Spinal cord (tissue), 10 donors: ENCODE measurements around the gene TM2D3. TPM values are rescaled to one million over a fixed set of nuclear protein-coding genes. Genes with fewer than 3 reads are reported as not detected.
A peak's percentile ranks its signal among the peaks of the same experiment; 100 is the strongest.

Experiments used
- DNase-seq, 6 donors: peaks; one replicate each; pipeline versions ENCODE4 v3.0.0 to v3.0.0-alpha.2; 2013 to 2015; ENCODE audit warnings: low spot score in 6 of 6, low read depth in 4 of 6
- H3K27ac ChIP-seq: one replicate; pipeline ENCODE4 v1.5.1; 2013; ENCODE audit warnings: low read depth, low read length, control low read depth
- H3K27me3 ChIP-seq: one replicate; pipeline ENCODE4 v1.6.1; 2013; ENCODE audit warnings: low read length; ENCODE audit not compliant: control insufficient read depth, insufficient read depth
- H3K36me3 ChIP-seq: one replicate; pipeline ENCODE4 v1.6.1; 2013; ENCODE audit warnings: low read length; ENCODE audit not compliant: control insufficient read depth, insufficient read depth
- H3K4me1 ChIP-seq: one replicate; pipeline ENCODE4 v1.6.1; 2013; ENCODE audit warnings: low read length; ENCODE audit not compliant: control insufficient read depth, insufficient read depth
- H3K4me3 ChIP-seq: one replicate; pipeline ENCODE4 v1.5.1; 2013; ENCODE audit warnings: low read depth, low read length, control low read depth
- H3K9me3 ChIP-seq: one replicate; pipeline ENCODE4 v1.6.1; 2013; ENCODE audit warnings: low read length; ENCODE audit not compliant: control insufficient read depth, insufficient read depth
- WGBS: methylation state at CpG from one replicate; pipeline ENCODE4 v1.1.5; 2013; ENCODE audit warnings: missing lambda C conversion rate; ENCODE audit not compliant: insufficient coverage; 5-methylcytosine and 5-hydroxymethylcytosine counted together
- polyA plus RNA-seq, 2 donors: library from polyadenylated mRNA; unstranded; fragments of 120-200 nt; gene quantifications; one replicate each; pipeline ENCODE4 v1.2.1, GENCODE V29; 2013; ENCODE audit not compliant: insufficient read length in 2 of 2
- total RNA-seq, 2 donors: library from RNA; depleted of rRNA in 1 of 2; stranded (reverse); fragments of 120-200 nt in 1 of 2; fragments of >200 nt in 1 of 2; gene quantifications; one replicate each; pipeline versions ENCODE4 v1.2.3 to v1.2.4, GENCODE V29; 2013 to 2014
- donor health status: healthy.

TM2D3 gene
- total and polyA plus RNA-seq, 4 donors = 61.6 to 124 (median 98.7) TPM

DNA sequence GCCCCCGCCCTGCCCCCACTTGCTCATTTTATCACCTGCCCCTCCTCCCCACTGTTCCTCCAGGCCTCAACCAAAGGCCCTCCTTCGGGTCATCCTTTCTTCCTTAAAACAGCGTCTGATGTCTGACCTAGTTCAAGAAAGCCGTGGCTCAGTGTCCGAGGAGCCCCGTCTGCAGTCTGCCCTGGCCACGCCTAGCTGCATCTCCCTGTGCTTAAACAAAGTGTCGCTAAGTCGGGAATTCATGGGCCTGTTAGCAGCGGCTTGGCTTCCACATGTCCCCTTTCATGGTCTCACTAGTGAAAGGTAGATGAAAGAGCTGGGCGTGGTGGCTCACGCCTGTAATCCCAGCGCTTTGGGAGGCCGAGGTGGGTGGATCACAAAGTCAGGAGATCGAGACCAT, 41.2 kb downstream of the TM2D3 start:
- Histone ChIP-seq H3K9me3 (no peaks in the 10 kb centered on the region), H3K27me3 (no peaks in the 10 kb centered on the region), H3K27ac (no peak overlapping the region), H3K4me1 (peaks cover 62% of the 10 kb centered on the region), H3K36me3 (no peaks in the 10 kb centered on the region), H3K4me3 (no peak overlapping the region)
- WGBS = 80% methylated on average over 15 of the region's 15 CpGs
- no peak for DNase-seq

DNA sequence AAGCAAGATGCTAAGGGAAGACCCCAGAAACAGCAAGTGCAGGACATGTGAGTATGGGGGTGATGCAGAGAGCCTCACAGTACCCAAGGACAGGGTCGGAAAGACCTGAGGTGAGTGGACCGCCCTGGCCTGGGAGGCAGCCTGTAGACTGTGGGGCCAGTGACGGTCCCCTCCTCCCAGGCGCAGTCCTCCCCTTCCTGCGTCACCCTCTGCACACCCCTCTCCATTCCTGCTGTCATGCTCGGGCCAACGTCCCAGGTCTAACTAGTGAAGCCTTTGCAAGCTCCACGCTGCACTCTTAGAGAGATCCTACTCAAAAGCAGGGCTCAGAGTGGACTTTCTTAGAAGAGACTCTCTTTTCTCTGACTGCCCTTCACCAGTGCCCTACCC, 41.6 kb downstream of the TM2D3 start:
- no peaks in the 10 kb centered on the region for H3K36me3 ChIP-seq
- no peaks in the 10 kb centered on the region for H3K27me3 ChIP-seq
- no peak overlapping the region for H3K27ac ChIP-seq
- DNase-seq = no peak
- no peaks in the 10 kb centered on the region for H3K9me3 ChIP-seq
- WGBS = 80% methylated on average over 5 of the region's 8 CpGs
- peaks cover 58% of the 10 kb centered on the region for H3K4me1 ChIP-seq
- H3K4me3 ChIP-seq = no peak overlapping the region

DNA sequence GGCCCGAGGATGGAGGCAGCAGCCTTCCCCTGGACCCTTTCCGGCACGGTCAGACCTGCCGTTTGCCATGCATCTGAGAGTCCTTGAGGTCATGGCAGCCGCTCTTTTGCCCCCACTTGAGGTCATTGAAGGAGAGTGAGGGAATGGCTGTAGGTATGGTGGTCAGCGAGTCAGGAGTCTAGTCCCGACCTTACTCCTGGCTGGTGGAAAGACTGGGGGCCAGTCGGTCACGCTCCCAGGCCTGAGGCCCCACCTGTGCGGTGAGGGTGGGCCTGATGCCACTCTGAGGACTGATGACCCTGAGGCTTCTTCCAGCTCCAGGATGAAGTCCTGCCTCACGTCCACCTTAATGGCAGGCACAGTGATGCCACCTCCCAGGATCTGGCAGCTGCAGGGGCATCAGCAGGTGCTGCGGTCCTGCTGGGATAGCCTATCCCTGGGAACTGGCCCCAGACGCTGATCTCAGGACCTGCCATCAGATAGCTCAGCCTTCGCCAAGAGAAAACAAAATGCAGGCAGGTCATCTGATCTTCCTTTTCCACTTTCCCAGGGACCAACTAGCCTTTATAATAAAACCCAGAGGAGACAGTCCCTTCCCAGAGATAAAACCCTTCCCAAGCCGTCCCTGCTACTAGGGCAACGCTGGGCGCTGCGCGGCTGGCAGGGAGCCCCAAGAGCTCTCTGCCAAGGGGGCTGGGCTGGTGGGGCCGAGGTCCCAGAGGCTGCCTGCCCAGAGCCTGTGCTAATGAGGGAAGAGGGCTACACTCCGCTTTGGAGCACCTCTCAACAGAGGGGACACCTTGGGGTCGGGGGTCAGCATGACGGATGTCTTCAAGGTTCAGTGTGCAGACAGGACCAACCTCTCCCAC, 42.2 kb downstream of the TM2D3 start:
- peak in 4 of 6 donors; percentile 18 to 74 (median 47) for DNase-seq
- H3K36me3 ChIP-seq = no peaks in the 10 kb centered on the region
- 66% methylated on average over 17 of the region's 23 CpGs for WGBS
- H3K4me3 ChIP-seq = no peak overlapping the region
- no peaks in the 10 kb centered on the region for H3K9me3 ChIP-seq
- peaks cover 51% of the 10 kb centered on the region for H3K4me1 ChIP-seq
- no peaks in the 10 kb centered on the region for H3K27me3 ChIP-seq
- H3K27ac ChIP-seq = no peak overlapping the region

DNA sequence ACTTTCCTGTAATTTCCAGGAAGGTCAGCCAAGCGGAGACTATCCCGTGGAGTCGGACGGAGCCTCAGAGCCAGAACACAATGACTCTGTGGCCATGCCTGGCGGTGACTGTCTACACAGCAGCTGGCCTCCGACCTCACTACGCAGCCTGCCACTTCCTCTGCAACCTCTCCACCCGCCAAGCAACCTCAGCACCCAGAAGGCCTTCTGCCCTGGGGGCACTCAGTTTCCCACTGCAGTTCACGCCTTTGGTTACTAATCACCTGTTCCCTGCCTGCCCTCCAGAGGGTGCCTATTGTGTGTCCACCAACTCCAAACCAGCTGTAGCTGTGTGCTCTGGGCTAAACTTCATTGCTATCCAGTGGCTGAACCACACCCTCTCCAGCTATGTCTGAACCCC, 44.0 kb downstream of the TM2D3 start:
- H3K36me3 ChIP-seq = no peaks in the 10 kb centered on the region
- no peaks in the 10 kb centered on the region for H3K9me3 ChIP-seq
- no peak overlapping the region for H3K4me3 ChIP-seq
- H3K27ac ChIP-seq = no peak overlapping the region
- no peaks in the 10 kb centered on the region for H3K27me3 ChIP-seq
- H3K4me1 ChIP-seq = peaks cover 34% of the 10 kb centered on the region
- WGBS = 78% methylated on average over 9 of the region's 9 CpGs
- DNase-seq = no peak

DNA sequence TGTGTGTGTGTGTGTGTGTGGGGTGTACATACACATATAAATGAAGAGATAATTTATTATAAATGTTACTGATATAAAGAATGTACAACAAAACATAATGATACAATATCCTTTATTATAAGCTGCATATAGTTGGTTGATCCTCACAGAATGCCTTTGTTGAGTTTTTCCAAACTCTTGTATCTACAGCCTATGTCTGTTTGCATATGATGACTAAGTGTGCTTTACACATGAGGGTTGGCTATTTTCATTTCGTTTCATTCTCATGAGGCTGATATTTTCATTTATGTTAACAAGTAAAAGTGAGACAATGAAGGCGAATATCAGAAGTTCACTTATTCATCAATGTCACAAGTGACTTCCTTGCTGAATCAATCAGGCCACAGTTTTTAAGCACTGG, 45.1 kb downstream of the TM2D3 start:
- Histone ChIP-seq H3K9me3 (no peaks in the 10 kb centered on the region), H3K4me3 (no peak overlapping the region), H3K36me3 (no peaks in the 10 kb centered on the region), H3K27me3 (no peaks in the 10 kb centered on the region), H3K27ac (no peak overlapping the region), H3K4me1 (peaks cover 23% of the 10 kb centered on the region)
- DNase-seq = no peak
- no CpG with 5 or more reads among the region's 2 CpGs for WGBS

DNA sequence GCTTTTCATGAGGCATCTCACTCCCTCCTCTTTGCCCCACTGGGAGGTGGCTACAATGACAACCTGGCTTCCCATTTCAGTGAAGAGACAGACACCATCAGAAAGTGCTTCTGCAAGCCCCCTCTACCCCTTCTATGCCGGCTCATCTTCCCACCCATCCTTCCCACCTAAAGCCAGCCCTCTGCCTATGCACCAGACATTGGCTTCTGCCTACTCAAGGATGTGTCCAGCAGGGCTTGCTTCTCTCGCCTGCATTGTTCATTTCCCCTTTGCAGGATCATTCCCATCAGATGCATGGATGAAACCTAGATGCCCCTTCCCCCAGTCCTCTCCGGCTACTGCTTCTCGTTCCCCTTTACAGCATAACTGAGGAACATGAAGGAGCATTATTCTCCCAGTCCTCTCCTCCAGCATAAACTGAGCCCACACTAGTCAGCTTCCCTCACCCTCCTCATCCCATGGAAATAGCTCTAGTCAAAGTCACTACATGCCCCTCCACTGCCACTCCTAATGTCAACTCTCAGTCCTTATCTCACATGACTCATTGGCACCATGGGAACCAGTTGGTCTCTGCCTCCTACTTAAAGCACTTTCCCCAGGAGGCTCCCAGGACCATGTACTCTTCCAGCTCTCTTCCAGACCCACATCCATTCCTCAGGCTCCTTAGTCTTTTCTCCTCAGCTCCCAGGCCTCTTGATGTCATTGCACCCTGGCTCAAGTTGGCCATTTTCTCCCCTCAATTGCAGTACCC, 47.9 kb downstream of the TM2D3 start:
- no peak for DNase-seq
- no peaks in the 10 kb centered on the region for H3K36me3 ChIP-seq
- no peak overlapping the region for H3K4me3 ChIP-seq
- H3K27me3 ChIP-seq = no peaks in the 10 kb centered on the region
- no peak overlapping the region for H3K27ac ChIP-seq
- 89% methylated on average over 4 of the region's 4 CpGs for WGBS
- no peaks in the 10 kb centered on the region for H3K9me3 ChIP-seq
- H3K4me1 ChIP-seq = peaks cover 3% of the 10 kb centered on the region

DNA sequence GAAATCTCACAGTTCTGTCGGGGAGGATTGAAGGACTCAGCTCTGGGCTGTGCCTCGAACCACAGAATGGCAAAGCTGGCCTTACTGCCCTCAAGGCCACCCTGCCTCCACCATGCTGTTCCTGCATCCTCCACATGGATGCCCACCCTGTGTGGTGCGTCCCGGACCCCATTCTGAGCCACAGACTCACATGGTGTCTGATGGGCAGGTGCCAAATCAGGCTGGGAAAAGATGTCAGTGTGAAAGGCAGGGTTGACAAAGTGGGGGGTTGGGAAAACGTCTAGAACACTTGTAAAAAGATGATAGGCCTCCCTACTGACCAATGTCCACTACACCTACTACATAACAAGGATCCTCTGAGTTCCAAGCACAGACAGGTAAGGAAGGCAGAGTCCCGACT, 49.4 kb downstream of the TM2D3 start:
- Histone ChIP-seq H3K4me1 (peaks cover 3% of the 10 kb centered on the region), H3K27me3 (no peaks in the 10 kb centered on the region), H3K4me3 (no peak overlapping the region), H3K36me3 (no peaks in the 10 kb centered on the region), H3K9me3 (no peaks in the 10 kb centered on the region), H3K27ac (no peak overlapping the region)
- 93% methylated on average over 3 of the region's 6 CpGs for WGBS
- no peak for DNase-seq

DNA sequence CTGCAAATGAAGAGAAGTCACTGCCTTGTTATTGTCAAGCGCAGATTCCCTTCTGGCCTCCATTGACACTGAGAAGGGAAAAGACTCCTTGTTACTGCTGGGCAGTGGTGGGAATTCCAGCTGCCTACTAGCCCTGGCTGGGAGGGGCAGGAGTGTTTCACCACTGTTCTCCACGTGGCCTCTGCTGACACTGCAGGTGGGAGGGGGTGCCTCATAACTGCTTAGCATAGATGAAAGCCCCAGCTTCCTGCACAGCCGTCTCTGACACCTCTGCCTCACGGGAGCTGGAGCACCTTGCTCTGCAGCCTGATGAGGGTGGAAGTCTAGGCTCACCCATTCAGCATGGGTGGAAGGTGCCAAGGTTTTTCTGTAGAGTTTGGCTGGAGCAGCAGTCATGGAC, 52.1 kb downstream of the TM2D3 start:
- Histone ChIP-seq H3K36me3 (no peaks in the 10 kb centered on the region), H3K4me3 (no peak overlapping the region), H3K27ac (no peak overlapping the region), H3K4me1 (peaks cover 3% of the 10 kb centered on the region), H3K9me3 (no peaks in the 10 kb centered on the region), H3K27me3 (no peaks in the 10 kb centered on the region)
- WGBS = 29% methylated on average over 2 of the region's 4 CpGs
- DNase-seq = no peak

DNA sequence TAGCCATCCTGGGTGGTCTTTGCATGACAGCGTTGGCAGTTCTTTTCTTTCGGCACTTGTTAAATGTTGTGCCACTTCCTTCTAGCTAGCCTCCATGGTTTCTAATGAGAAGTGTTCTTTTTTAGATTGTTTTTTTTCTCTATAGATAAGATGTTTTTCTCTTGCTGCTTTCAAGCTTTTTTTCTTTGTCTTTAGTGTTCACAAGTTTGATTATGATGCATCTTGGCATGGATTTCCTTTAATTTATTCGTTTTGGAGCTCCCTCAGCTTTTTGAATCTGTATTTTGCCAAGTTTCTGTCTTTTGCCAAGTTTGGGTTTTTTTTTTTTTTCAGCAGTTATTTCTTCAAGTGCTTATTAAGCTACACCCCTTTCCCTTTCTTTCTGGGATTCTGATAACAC, 53.1 kb downstream of the TM2D3 start:
- 20% methylated on average over 1 of the region's 3 CpGs for WGBS

More for the DNA sequence above, 53.1 kb downstream of the TM2D3 start:
- no peak overlapping the region for H3K4me3 ChIP-seq
- H3K27ac ChIP-seq = no peak overlapping the region
- H3K4me1 ChIP-seq = peaks cover 3% of the 10 kb centered on the region
- H3K27me3 ChIP-seq = no peaks in the 10 kb centered on the region
- H3K9me3 ChIP-seq = no peaks in the 10 kb centered on the region
- DNase-seq = peak in 2 of 6 donors; percentile 32 to 84
- H3K36me3 ChIP-seq = no peaks in the 10 kb centered on the region
